LNCaP clone FGC (cell line): Measurements from ENCODE around the gene NKAIN4.

ENCODE experiments used
- DNase-seq: peaks from one replicate; pipeline ENCODE4 v3.0.0-alpha.2; 2011; ENCODE audit warnings: low read depth
- H3K4me3 ChIP-seq: 2 replicates; pipeline ENCODE4 v1.5.1; 2011; ENCODE audit warnings: mild to moderate bottlenecking, low read depth, low read length, control low read depth
- CTCF ChIP-seq: IDR thresholded peaks from 2 replicates; pipeline ENCODE4 v1.5.1; 2012; ENCODE audit warnings: mild to moderate bottlenecking; ENCODE audit not compliant: control insufficient read depth, insufficient read depth; ENCODE audit errors: extremely low read depth

NKAIN4 gene

GRCh38 chr20:63233924-63234323, 20.3 kb downstream of the NKAIN4 start:
- no peak overlapping the region for H3K4me3 ChIP-seq
- no peak for DNase-seq
- TF ChIP-seq CTCF, result no peak

GRCh38 chr20:63233061-63233344, 21.3 kb downstream of the NKAIN4 start:
- DNase-seq, result no peak
- H3K4me3 ChIP-seq, result no peak overlapping the region
- TF ChIP-seq CTCF, result no peak

GRCh38 chr20:63232235-63233060, 21.8 kb downstream of the NKAIN4 start:
- TF ChIP-seq CTCF, result no peak
- no peak overlapping the region for H3K4me3 ChIP-seq
- DNase-seq, result no peak

- TF ChIP-seq CTCF, result peak; percentile 71
- no peak overlapping the region for H3K4me3 ChIP-seq
- no peak for DNase-seq
Measured at GRCh38 chr20:63230800-63231268, 23.4 kb downstream of the NKAIN4 start.

- H3K4me3 ChIP-seq, result no peak overlapping the region
- no peak for TF ChIP-seq CTCF
- DNase-seq, result no peak
Measured at GRCh38 chr20:63228806-63229205, 25.5 kb downstream of the NKAIN4 start.

- DNase-seq, result no peak
- H3K4me3 ChIP-seq, result no peak overlapping the region
- TF ChIP-seq CTCF, result no peak
Measured at GRCh38 chr20:63227260-63227659, 27.0 kb downstream of the NKAIN4 start.
